ENCODE results near the gene JARID2.
A peak's percentile ranks its signal among the peaks of the same experiment; 100 is the strongest.

Gene JARID2

DNA sequence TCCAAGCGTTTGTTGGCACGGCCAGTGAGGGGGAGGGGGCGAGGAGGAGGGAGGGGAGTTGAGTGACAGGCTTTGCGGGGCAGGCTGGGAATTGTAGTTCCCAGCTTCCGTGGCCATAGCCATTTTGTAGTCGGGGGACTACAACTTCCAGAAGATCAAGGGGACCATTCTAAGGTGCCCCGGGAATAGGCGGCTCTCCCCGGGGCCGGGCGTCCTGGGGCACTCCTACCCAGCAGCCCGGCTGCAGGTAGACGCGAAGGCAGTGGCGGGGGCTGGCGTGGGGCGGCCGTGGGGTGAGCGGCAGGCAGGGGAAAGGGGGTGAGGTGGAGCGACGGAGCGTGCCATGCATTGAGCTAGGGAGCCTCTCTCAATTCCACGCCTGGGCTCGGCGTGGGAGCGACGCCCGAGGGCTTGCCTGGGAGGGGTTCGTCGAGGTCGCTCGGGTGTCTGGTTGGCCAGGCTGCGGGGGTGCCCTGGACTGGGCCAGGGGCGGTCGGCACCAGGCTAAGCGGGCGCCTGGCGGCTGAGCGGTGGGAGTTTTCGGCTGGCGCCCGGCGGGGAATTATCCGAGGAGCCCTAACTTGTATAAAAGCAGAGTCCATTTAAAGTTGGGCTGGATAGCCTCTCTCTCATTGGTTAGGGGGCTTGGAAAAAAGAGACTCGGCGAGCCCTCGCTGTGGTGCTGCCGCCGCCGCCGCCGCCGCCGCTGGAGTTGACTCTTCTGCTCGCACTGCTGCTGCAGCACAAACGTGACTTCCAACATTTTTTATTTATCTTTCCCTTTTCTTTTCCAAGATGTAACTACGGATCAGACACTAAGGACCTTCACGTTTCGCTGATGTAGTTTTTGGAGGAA is at the start of gene JARID2:
Gene JARID2 (plus strand): TSS at position 709 of the 856 bp plus-strand sequence. CDS start 471 bp downstream, outside the sequence.
- DNase-seq (ENCODE audit: low spot score): peak; percentile 97

- DNase-seq (ENCODE audit: low spot score): no peak
These were observed 45.8 kb upstream of the JARID2 start for GRCh38 chr6:15200087-15200486.

DNA sequence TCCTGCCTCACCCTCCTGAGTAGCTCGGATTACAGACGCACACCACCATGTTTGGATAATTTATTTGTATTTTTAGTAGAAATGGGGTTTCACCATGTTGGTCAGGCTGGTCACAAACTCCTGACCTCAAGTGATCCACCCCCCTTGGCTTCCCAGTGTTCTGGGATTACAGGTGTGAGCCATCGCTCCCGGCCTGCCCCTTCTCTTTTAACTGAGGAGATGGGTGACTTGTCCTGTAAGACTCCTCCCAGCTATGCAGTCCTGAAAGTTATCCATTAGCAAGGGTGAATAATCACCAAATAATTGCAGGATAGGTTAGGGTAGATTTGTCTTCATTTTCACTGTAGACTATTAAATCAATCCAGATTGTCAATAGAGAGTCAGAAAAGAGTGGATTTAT is 40.5 kb upstream of the JARID2 start:
- no peak for DNase-seq (ENCODE audit: low spot score)

- no peak for DNase-seq (ENCODE audit: low spot score)
These were observed 39.0 kb upstream of the JARID2 start for GRCh38 chr6:15206887-15207286.

GRCh38 chr6:15207923-15208322 is 37.9 kb upstream of the JARID2 start:
- DNase-seq (ENCODE audit: low spot score): no peak

DNA sequence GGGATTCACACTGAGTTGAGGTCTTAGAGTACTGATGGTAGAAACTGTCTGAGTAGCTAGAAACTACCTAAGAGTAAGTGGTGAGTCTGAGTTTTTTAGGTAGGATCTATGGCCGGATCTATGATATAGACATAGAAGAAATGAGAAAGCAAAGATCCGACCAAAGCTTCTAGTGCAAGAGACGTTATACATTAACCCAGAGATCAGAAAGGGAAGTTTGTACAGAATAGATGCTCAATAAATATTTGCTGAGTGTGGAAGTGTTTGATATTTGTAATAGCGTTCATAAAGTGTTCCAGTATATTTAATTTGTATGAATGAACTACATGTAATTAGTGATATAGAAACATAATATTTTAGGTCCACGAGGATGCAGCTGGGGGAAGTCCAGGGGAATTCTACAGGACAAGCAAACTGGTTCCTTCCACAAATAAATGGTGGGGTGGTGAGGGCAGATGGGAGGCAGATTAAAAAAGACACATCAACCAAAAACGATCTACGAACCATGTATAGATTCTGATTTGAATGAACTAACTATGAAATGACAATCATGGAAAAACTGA is 31.9 kb upstream of the JARID2 start:
- no peak for DNase-seq (ENCODE audit: low spot score)

- DNase-seq (ENCODE audit: low spot score): no peak
These were observed 27.5 kb upstream of the JARID2 start for GRCh38 chr6:15218401-15218800.

GRCh38 chr6:15220062-15220461 is 25.8 kb upstream of the JARID2 start:
- peak; percentile 15 for DNase-seq (ENCODE audit: low spot score)

DNA sequence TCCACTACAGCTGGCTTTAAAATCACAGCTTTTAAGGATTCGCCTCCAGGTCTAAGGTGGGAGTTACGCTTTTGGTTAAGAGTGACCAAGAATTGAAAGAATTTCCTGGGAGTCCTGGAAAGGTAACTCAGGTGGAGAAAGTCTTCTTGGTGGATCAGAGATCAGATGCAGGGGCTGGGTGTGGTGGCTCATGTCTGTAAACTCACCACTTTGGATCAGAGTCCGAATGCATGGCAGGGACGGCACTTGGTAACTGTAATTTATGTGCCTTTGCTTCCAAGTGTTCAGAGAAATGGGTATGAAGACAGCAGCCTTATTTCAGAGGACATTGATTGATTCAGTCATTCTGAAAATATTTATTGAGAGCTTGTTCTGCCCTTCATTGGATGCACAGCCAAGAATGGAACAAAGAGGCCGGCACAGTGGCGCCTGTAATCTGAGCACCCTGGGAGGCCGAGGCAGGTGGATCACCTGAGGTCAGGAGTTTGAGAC is 18.0 kb upstream of the JARID2 start:
- no peak for DNase-seq (ENCODE audit: low spot score)

GRCh38 chr6:15230827-15231226 is 15.0 kb upstream of the JARID2 start:
- DNase-seq (ENCODE audit: low spot score): no peak

DNA sequence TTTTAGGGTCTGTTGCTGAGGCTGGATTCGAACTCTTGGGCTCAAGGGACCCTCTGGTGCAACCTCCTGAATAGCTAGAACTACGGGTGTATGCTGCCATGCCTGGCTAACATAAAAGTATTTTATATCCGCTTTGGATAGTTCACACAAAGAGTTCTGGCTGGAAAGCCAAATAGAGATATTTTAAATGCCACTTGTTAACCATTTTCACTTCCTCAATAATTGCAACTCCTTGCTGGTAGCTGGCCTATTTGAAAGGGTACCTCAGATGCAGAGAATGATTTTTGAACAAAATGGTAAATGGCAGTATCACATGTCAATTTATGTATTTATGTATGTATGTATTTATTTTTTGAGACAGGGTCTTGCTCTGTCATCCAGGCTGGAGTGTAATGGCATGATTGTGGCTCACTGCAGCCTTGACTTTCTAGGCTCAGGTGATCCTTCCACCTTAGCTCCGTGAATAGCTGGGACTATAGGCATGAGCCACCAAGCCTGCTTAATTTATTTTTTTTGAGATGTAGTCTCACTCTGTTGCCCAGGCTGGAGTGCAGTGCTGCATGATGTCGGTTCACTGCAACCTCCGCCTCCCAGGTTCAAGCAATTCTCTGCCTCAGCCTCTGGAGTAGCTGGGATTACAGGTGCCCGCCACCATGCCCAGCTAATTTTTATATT is 12.9 kb upstream of the JARID2 start:
- peak; percentile 61 for DNase-seq (ENCODE audit: low spot score)

- DNase-seq (ENCODE audit: low spot score): peak; percentile 55
These were observed 11.7 kb upstream of the JARID2 start for GRCh38 chr6:15234068-15234758.

DNA sequence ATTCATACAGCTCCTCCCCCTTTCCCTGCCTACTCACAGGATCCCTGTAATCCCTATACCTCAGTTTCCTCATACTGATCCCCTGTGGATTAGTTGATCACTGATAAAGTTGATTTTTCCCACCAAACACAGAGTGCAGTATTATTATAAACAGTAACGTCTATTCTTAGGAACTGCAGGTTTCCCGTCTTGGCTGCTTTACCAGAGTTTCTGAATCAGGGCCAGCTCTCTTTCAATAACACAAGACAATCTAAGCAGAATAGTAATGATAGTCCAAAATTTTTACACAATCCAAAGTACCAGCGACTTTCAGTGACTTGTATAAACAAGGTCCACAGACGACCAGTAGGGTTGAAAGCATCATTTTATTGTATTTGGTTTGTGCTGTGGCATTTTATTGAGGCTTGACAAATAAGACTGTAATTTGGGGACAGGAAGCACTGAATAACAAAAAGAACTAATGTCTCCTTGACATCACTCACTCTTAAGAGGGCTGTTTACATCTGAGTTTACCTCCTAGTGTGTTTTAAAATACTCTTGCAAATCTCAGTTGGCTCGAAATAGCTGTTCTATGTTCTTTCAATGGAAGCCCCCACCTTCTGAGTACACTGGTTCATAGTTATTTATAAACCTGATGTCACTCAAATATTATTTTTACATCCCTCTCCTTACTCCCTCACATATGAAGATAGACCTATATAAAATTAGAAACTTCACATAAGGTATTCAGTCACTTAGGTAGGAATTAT is 6.1 kb upstream of the JARID2 start:
- DNase-seq (ENCODE audit: low spot score): no peak

DNA sequence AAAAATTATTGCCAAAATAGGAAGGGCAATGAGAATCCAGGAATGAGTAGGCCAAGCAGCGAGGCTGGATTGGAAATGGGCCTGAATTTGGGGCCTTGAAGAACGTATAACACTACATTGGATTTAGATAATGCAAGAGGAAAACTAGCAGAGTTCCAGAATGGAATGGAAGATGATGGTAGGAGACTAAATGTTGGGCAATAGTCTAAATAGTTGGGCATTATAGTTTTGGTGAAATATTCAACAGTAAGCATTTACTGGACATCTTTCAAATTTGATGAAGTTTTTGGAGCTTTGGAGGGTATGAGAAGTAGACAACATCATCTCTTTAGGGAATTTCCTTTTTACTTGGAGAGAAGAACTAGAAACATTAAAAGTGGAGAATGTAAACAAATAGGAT is 3.4 kb upstream of the JARID2 start:
- DNase-seq (ENCODE audit: low spot score): no peak

DNA sequence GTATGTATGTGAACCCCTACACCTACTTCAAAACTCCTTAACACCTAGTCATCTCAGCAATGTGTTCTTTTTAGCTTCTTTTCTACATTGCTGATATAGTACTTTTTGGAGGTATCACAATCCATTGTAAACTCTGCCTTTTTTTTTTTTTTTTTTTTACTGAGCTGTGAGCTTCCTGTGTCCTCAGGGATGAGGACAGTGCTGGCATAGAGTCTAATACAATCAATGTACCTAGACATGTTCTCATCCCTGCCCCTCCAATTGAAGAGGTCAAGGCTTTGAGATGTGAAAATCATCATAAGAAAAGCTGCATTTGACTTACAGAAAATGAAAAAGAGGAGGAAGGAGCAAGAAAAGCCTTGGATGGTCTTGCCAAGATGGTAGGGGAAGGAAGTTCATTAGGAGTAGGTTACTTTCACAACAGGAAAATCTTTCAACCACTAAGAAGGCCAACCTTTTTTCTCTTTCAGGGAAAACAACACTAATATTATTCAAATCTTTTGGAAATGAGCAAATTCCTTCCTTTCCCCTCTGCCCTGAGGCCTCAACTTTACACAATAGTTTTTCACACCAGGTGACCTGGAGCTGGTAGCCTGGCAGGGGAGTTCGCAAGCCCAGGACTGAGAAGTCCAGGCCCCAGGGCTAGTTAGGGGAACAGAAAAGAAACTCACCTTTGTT is 2.8 kb upstream of the JARID2 start:
- DNase-seq (ENCODE audit: low spot score): no peak

- DNase-seq (ENCODE audit: low spot score): no peak
These were observed 1.8 kb upstream of the JARID2 start for GRCh38 chr6:15243910-15244619.

- DNase-seq (ENCODE audit: low spot score): peak; percentile 70
These were observed 1.1 kb upstream of the JARID2 start for GRCh38 chr6:15244620-15245360.

DNA sequence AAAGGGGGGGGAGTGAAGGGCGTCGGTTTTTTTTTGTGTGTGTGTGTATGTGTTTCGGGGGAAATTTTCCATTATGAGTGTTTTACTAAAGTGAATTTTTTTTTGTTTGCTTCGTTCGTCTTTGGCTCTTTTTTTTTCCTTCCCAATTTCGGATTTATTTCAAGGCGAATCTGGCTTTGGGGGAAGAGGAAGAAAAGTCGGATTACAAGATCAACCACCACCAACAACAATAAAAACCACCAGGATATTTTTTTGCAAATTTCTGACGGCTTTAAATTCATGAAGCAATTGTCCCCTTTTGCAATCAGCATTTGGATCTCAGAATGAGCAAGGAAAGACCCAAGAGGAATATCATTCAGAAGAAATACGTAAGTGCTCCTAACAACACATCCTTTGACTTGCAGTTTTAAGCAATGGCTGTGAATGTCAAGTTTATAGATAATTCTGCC is 372 bp downstream of the JARID2 start:
- DNase-seq (ENCODE audit: low spot score): no peak

GRCh38 chr6:15246666-15247499 is 1.0 kb downstream of the JARID2 start:
- peak; percentile 64 for DNase-seq (ENCODE audit: low spot score)
